ENCODE results near the gene CA10.

- no peak for TF ChIP-seq TOX (CRISPR knock-in tag; IDR thresholded peaks at IDR 0.05; ENCODE audit: borderline replicate concordance)
- no peak for TF ChIP-seq RARB (CRISPR knock-in tag; IDR thresholded peaks at IDR 0.05)
- no peak for TF ChIP-seq ESRRG (CRISPR knock-in tag; IDR thresholded peaks at IDR 0.05)
- no peak for TF ChIP-seq ZFP30 (CRISPR knock-in tag; IDR thresholded peaks at IDR 0.05)
Measured at GRCh38 chr17:51830451-51830850, 328.1 kb downstream of the CA10 start.
